Body of pancreas (tissue), 4 donors: ENCODE results near the gene TMSB10. TPM values are rescaled to one million over a fixed set of nuclear protein-coding genes. Genes with fewer than 3 reads are reported as not detected.

Experiments used
- ATAC-seq: fragments of 150-250 bp; one replicate; pipeline ENCODE4 v1.9.1; 2016
- DNase-seq, 4 donors: peaks; one replicate each; pipeline ENCODE4 v3.0.0-alpha.2; 2019
- H3K27ac ChIP-seq, 4 donors: fragments of 200-600 bp; sonication (generic); 1 replicate in 3 of 4; 2 replicates in 1 of 4; pipeline versions ENCODE4 v1.5.1 to v1.6.1; 2016 to 2019; ENCODE audit warnings: mild to moderate bottlenecking in 1 of 4, mixed read lengths in 1 of 4, moderate library complexity in 1 of 4
- H3K27me3 ChIP-seq, 2 donors: fragments of 200-600 bp; sonication (generic); one replicate each; pipeline ENCODE4 v1.6.0; 2016; ENCODE audit warnings: mild to moderate bottlenecking in 1 of 2
- H3K36me3 ChIP-seq, 2 donors: fragments of 200-600 bp; sonication (generic); replicated peaks in 1 of 2; 2 replicates each; pipeline ENCODE4 v1.5.1; 2016; ENCODE audit warnings: low read depth in 2 of 2; ENCODE audit not compliant: insufficient read depth in 1 of 2
- H3K4me1 ChIP-seq: fragments of 200-600 bp; sonication (generic); one replicate; pipeline ENCODE4 v1.6.0; 2016
- H3K4me3 ChIP-seq, 2 donors: fragments of 200-600 bp; sonication (generic); 1 replicate in 1 of 2; 2 replicates in 1 of 2; pipeline ENCODE4 v1.5.1; 2016 to 2019
- H3K9me3 ChIP-seq, 3 donors: fragments of 200-600 bp; sonication (generic); 1 replicate in 2 of 3; 2 replicates in 1 of 3; pipeline ENCODE4 v1.5.1; 2016
- CTCF ChIP-seq, 7 experiments: fragments of 450-650 bp in 4 of 7; fragments of 200-600 bp in 3 of 7; sonication (generic) in 3 of 7; IDR thresholded peaks; one replicate each; pipeline ENCODE4 v1.5.1; 2016 to 2019; ENCODE audit warnings: antibody characterized with exemption in 7 of 7
- POLR2A ChIP-seq, 3 donors: fragments of 450-650 bp; IDR thresholded peaks; one replicate each; pipeline ENCODE4 v1.6.1; 2016; ENCODE audit warnings: antibody characterized with exemption in 3 of 3, mild to moderate bottlenecking in 2 of 3
- WGBS, 2 donors: methylation state at CpG; one replicate each; pipeline ENCODE4 v1.1.5; 2017; 5-methylcytosine and 5-hydroxymethylcytosine counted together
- intact Hi-C: fragments of 100-400 bp; cut with DNase I; formaldehyde crosslinking; loops from one replicate; pipeline ENCODE4 v1.15.1; 2023
- total RNA-seq, 2 donors: library from RNA; depleted of rRNA; stranded (reverse); fragments of >200 nt; gene quantifications; one replicate each; pipeline ENCODE4 v1.1.0, GENCODE V29; 2016

TMSB10 gene
- total RNA-seq, 2 donors from 2014 or later: 672 to 866 TPM

GRCh38 chr2:84858123-84858522 lies 47.3 kb upstream of the TMSB10 start:
- Histone ChIP-seq H3K27ac (no peak overlapping the region), H3K4me1 (no peaks in the 10 kb centered on the region), H3K4me3 (no peak overlapping the region), H3K27me3 (no peaks in the 10 kb centered on the region), H3K36me3 (no peaks in the 10 kb centered on the region), H3K9me3 (no peaks in the 10 kb centered on the region)
- ATAC-seq (no peak), DNase-seq (no peak)
- WGBS, 2 donors: 83% methylated on average over 3 of the region's 3 CpGs
- TF ChIP-seq POLR2A (IDR thresholded peaks at IDR 0.05) (no peak), CTCF (IDR thresholded peaks at IDR 0.05) (peak in 1 of 7 experiments; percentile 6)
- intact Hi-C loops: no loop called here

- no peaks in the 10 kb centered on the region for H3K9me3 ChIP-seq
- H3K27ac ChIP-seq: no peak overlapping the region
- intact Hi-C loops: no loop called here
- no peaks in the 10 kb centered on the region for H3K27me3 ChIP-seq
- TF ChIP-seq CTCF (IDR thresholded peaks at IDR 0.05): no peak
- H3K36me3 ChIP-seq: no peaks in the 10 kb centered on the region
- no peak for ATAC-seq
- no peaks in the 10 kb centered on the region for H3K4me1 ChIP-seq
- no peak for DNase-seq
- WGBS, 2 donors: 70 to 71% methylated on average over 3 of the region's 3 CpGs
- H3K4me3 ChIP-seq: no peak overlapping the region
Measured at GRCh38 chr2:84858937-84859336, 46.5 kb upstream of the TMSB10 start.

GRCh38 chr2:84861539-84861938 lies 43.9 kb upstream of the TMSB10 start:
- no peak for ATAC-seq
- no peak for DNase-seq
- WGBS, 2 donors: 71 to 77% methylated on average over 5 to 6 of the region's 6 CpGs
- Histone ChIP-seq H3K27me3 (no peaks in the 10 kb centered on the region), H3K4me3 (no peak overlapping the region), H3K36me3 (no peaks in the 10 kb centered on the region), H3K9me3 (no peaks in the 10 kb centered on the region), H3K27ac (no peak overlapping the region), H3K4me1 (no peaks in the 10 kb centered on the region)
- intact Hi-C loops: no loop called here
- TF ChIP-seq POLR2A (IDR thresholded peaks at IDR 0.05) (no peak), CTCF (IDR thresholded peaks at IDR 0.05) (no peak)

- TF ChIP-seq POLR2A (IDR thresholded peaks at IDR 0.05) (no peak), CTCF (IDR thresholded peaks at IDR 0.05) (no peak)
- WGBS, 2 donors: 57 to 77% methylated on average over 5 to 6 of the region's 6 CpGs
Measured at GRCh38 chr2:84862006-84862405, 43.5 kb upstream of the TMSB10 start.

GRCh38 chr2:84865181-84865783 lies 40.2 kb upstream of the TMSB10 start:
- no peaks in the 10 kb centered on the region for H3K36me3 ChIP-seq
- intact Hi-C loops: no loop called here
- H3K4me3 ChIP-seq: no peak overlapping the region
- H3K27ac ChIP-seq: no peak overlapping the region
- 53 to 58% methylated on average over 3 to 6 of the region's 6 CpGs for WGBS, 2 donors
- H3K9me3 ChIP-seq: no peaks in the 10 kb centered on the region
- no peak for DNase-seq
- no peaks in the 10 kb centered on the region for H3K27me3 ChIP-seq
- H3K4me1 ChIP-seq: no peaks in the 10 kb centered on the region
- TF ChIP-seq POLR2A (IDR thresholded peaks at IDR 0.05) (no peak), CTCF (IDR thresholded peaks at IDR 0.05) (peak in 2 of 7 experiments; percentile 17 to 20)
- no peak for ATAC-seq

More at GRCh38 chr2:84862006-84862405, 43.5 kb upstream of the TMSB10 start:
- H3K36me3 ChIP-seq: no peaks in the 10 kb centered on the region
- no peaks in the 10 kb centered on the region for H3K9me3 ChIP-seq
- no peak overlapping the region for H3K4me3 ChIP-seq
- H3K4me1 ChIP-seq: no peaks in the 10 kb centered on the region
- intact Hi-C loops: no loop called here
- H3K27ac ChIP-seq: no peak overlapping the region
- H3K27me3 ChIP-seq: no peaks in the 10 kb centered on the region
- DNase-seq: no peak
- no peak for ATAC-seq
